A673 (cell line): ENCODE data around the gene ACOXL.

Experiments
- CTCF ChIP-seq: fragments of 300-800, 200-600 bp; sonication (generic); conservative IDR thresholded peaks from 2 replicates; pipeline ENCODE4 v1.5.1; 2017; ENCODE audit warnings: low read depth, mild to moderate bottlenecking, antibody characterized with exemption, low read length, moderate library complexity, mixed read lengths
- EZH2 ChIP-seq: fragments of 200-600 bp; sonication (generic); IDR thresholded peaks from 2 replicates; pipeline ENCODE4 v1.6.1; 2017; ENCODE audit warnings: borderline replicate concordance, low read depth, mild to moderate bottlenecking, mixed read lengths, antibody characterized with exemption, low read length; ENCODE audit not compliant: poor library complexity, severe bottlenecking

DNA sequence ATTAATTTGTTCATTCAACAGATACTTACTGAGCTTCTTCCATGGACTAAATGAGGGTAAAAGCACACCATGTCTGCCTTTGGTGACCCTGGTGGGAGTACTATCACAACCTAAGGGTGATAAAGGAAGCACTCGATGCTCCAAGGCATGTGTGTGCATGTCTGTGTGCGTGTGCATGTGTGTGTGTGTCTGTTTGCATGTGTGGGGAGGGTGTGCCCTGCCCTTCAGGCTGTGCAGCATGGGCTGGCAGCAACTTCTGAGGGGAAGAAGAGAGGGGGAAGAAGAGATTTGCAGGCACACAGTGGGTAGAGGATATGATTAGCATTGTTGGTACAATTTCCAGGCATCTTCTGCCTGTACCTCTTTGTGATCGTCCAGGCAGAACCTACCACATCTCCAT, 121.6 kb downstream of the ACOXL start:
- TF ChIP-seq CTCF (no peak), EZH2 (no peak)
